ENCODE data around the gene IPMK.

DNA sequence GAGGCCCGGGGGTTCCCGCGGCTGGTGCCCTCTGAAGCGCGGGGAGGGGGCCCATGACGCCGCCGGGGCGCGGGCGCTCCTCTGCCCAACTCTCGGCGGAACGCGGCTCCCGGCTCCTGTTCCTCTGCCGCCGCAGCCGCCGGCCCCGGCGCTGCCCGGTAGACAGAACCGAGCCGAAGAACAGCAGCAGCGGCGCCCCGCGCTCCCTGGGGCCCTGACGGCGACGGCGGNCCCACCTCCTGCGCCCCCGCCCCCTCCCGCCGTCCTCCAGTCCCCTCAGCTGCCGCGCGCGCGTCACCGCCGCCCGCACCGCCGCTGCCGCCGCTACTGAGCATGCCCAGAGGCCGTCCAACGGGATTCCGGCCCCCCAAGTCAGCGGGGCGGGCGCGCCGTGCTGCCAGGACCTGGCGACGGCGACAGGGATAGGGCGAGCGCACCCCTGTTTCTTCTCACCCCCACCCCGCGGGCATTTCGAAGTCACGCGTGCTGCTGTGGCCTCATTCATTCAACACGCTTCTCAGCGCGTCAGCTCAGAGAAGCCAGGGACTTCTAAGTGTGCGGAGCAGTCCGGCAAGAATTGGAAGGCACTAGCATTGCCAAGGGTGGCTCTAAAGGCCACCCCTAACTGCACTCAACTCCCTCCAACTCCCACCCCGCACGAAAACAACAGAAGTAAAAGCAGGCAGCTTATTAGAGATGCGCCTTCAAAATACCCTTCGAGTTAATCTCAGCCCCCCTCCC lies at the start of gene IPMK:
- TF ChIP-seq POLR2A (IDR thresholded peaks at IDR 0.05) (peak; percentile 81), POLR2AphosphoS5 (IDR thresholded peaks at IDR 0.05) (peak; percentile 79 to 88 (median 80))
- TF ChIP-seq, protein P1, sequence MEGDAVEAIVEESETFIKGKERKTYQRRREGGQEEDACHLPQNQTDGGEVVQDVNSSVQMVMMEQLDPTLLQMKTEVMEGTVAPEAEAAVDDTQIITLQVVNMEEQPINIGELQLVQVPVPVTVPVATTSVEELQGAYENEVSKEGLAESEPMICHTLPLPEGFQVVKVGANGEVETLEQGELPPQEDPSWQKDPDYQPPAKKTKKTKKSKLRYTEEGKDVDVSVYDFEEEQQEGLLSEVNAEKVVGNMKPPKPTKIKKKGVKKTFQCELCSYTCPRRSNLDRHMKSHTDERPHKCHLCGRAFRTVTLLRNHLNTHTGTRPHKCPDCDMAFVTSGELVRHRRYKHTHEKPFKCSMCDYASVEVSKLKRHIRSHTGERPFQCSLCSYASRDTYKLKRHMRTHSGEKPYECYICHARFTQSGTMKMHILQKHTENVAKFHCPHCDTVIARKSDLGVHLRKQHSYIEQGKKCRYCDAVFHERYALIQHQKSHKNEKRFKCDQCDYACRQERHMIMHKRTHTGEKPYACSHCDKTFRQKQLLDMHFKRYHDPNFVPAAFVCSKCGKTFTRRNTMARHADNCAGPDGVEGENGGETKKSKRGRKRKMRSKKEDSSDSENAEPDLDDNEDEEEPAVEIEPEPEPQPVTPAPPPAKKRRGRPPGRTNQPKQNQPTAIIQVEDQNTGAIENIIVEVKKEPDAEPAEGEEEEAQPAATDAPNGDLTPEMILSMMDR (IDR thresholded peaks at IDR 0.05), result peak in 1 of 5 experiments; percentile 3

Data from transverse colon (tissue), 4 donors.